NOMO-1 (cell line): ENCODE measurements around the gene PRR15.

ENCODE experiments used
- DNase-seq, 2 experiments: peaks; one replicate each; lab custom pipeline; 2025; ENCODE audit not compliant: unreplicated experiment in 2 of 2; lab: John Stamatoyannopoulos, UW

Gene PRR15

GRCh38 chr7:29567174-29567573 is 3.5 kb downstream of the PRR15 start:
- no peak for DNase-seq

- peak; percentile 23 to 36 for DNase-seq
These were observed 6.0 kb downstream of the PRR15 start for GRCh38 chr7:29569648-29570047.

DNA sequence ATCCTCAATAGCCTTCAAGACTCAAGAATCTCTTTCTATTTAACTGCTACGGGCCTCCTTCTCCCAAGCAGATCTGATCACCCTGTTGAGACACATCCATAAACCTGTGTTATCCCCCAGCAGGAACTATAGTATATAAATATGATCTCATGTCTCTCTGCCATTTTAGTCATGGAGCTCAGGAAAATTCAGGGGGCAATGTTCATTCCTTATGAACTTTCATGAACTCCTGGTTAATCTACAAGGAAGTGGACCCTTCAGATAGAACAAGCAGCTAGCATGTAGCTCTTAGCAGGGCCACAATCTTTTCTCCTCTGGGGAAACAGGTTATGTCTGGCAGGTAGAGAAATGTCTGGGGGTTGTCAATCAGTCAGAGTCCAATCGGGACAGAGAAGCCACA is 8.9 kb downstream of the PRR15 start:
- no peak for DNase-seq

GRCh38 chr7:29573567-29573966 is 9.9 kb downstream of the PRR15 start:
- no peak for DNase-seq

DNA sequence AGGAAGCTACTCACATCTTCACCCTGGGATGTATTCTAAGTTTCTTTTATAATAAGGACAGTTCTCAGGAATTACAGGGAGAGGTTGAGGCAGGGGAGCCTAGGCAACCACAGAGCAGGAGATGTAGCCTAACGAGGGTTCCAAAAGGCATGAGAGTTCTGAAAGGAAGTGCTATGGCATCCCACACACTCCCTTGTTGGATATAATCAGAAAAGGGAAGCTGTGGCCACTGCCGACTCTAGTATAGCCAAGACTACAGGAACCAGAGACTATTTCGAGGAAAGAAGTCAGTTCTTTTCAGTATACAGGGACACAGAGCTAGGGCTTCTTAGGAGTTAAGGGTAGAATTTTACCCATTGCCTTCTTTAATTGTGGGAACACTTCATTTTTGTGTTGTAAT is 11.0 kb downstream of the PRR15 start:
- DNase-seq = peak in 1 of 2 experiments; percentile 11

DNA sequence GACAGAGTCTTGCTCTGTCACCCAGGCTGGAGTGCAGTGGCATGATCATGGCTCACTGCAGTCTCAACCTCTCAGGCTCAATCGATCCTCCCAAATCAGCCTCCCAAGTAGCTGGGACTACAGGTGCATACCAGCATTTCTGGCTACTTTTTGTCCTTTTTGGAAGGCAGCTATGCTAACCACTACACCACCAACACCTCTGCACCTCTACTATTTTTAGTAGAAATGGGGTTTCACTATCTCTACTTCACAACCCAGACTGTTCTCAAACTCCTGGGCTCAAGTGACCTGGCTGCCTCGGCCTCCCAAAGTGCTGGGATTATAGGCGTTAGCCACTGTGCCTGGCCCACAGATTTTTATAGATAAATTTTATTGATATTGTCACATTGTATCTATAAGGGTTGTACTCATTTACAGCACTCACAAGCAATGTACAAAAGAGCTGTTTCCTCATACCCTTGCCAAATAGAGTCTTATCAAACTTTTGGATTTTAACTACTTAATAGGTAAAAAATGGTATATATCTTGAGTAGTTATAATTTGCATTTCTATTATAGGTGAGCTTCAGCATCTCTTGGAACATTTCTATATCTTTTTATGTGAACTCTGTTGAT is 23.7 kb downstream of the PRR15 start:
- no peak for DNase-seq

- DNase-seq = no peak
These were observed 24.6 kb downstream of the PRR15 start for GRCh38 chr7:29588212-29588611.

DNA sequence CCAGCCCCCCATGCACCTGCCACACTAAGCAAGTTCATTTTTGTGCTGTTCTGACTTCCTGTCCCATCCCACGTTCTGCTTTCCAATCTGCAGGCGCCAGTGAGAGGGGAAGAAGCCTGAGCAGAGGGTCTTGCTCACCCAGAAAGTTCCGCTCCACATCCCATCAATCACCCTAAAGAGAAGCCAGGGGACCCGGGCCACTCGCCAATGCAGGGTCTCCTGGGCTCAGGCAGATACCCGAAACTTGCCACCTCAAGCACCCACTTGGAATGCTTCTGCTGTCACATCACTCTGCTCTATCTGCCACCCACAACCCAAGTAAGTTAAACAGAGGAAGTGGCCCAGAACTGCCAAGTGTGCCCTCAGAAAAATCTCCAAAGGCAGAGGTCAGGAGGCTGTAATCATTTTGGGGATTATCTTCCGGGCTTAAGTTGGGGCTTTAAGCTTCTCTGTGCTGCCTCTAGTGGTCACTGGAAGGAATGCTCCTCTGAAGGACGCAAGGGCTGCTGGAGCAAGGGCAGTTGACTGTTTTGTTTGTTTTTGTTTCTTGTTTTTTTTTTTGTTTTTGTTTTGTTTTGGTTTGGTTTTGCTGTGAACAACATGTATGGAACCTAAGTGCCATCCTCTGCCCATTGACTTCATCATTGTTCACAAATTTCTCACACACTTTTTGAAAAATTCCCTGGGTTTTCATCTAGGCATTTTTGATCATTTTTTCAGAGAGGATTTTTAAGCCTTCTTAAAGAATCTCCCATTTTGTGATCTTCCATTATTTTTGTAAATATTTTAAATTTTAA is 25.5 kb downstream of the PRR15 start:
- peak; percentile 57 to 61 for DNase-seq

DNA sequence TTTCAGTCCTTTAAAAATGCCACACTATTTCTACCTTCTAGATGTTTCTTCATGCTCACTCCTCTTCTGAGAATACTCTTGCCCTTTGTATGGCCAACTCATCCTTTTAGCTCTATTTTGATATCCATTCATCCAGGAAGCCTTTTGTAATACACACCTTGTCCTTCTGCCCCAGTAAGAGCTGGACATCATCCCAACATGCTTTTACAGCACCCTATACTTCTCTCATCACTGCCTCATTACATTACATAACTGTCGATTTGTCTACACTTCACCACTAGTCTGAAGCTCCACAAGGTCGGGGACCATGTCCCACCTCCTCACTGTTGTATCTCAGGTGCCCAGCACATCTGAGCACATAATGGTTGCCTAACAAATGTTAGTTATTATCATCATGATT is 29.2 kb downstream of the PRR15 start:
- DNase-seq = no peak

DNA sequence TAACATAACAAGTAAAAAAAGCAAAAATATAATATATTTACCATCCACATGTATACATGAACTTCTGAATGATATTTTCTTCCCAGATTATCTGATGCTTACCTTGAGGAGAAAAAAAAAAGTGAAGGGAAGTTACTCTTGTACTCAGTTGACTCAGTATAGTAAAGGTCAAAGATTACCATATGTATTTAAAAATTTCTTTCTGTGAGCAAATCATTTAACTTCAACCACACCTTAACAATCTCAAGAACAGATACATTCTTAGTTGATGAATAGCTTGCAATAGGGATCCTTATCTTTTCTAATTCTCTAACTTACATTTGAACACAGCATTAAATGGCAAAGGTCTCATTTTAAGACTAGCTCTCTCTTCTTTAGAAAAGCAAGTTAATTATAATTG is 29.8 kb downstream of the PRR15 start:
- no peak for DNase-seq

DNA sequence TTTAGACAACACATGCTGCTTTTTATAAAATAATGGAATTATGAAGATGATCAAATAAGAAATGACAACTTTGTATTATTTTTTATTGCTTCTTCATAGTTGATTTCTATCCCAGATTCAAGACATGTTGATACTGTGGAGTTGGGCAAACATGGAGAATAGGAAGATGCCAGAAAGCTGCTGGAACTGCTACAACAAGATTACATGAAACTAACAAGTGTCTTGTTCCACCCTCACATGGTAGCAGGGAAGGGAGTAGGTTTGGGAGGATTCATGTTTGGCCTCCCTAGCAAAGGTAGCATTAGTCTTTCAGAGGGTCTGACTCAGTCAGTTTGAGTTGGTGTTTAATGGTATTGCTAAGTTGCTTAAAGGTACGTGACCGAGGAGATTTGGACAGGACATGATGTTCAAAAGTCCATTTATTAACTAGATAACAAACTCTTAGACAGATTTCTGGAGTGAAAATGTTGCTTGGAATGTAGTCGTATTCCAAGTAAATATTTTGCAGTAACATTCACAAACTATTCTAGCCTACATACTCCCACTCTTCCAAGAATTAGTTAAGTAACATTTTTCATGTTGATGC is 33.1 kb downstream of the PRR15 start:
- DNase-seq = no peak

- DNase-seq = no peak
These were observed 33.6 kb downstream of the PRR15 start for GRCh38 chr7:29597266-29597665.

- no peak for DNase-seq
These were observed 34.5 kb downstream of the PRR15 start for GRCh38 chr7:29598137-29598536.

DNA sequence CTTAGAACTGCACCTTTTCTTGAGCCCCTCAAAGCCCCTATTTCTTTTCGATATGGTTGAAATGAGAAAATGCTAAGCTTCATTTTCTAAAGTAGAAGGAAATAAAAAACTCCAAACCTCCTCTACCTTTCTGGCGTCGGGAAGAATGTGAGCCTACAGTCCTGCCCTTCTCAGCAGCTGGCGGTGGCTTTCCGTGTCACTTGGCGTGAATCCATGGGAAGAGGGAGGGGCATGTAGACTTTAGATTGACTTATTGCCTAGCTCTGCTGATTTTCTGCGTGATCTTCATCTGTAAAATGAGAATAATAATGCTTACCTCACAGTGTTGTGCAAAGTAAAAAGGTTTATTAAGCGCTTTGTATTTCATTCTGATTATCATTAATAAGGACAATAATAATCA is 35.0 kb downstream of the PRR15 start:
- DNase-seq = no peak

- DNase-seq = no peak
These were observed 35.4 kb downstream of the PRR15 start for GRCh38 chr7:29599026-29599425.

DNA sequence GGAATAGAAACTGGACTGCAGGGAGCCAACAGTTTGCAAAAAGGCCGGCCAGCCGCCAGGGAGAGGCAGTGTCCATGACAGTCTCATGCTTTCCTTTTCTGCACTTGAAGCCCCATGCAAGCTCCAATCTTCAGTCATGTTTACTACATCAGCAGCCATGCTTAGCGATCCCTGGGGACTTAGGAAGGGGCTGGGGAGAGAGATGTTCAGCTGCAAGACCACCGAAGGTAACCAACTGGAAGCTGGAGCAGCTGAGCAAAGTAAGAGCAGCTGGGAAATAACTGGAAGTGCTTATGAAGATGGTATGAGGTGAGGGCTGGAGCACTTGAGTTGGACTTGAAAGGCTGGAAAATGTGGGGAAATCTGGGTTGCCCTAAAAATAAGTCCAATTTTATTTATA is 37.0 kb downstream of the PRR15 start:
- DNase-seq = no peak

- no peak for DNase-seq
These were observed 40.4 kb downstream of the PRR15 start for GRCh38 chr7:29604052-29604451.

DNA sequence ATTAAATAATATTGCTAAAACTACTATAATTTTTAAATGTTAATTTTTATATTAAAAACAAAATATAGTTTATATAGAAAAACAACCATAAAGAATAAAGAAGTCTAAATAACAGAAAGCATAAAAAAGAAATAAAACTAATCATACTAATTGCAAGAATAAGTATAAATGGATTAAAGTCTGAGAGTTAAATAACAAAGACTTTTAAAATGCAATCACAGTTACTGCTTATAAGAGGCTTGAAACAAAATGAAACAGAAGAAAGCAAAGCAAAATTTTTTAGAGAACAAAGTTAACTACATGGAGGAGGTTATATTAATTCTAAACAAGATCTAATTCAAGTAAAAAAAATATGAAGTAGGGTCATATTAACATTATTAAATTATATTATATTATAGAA is 41.1 kb downstream of the PRR15 start:
- no peak for DNase-seq

DNA sequence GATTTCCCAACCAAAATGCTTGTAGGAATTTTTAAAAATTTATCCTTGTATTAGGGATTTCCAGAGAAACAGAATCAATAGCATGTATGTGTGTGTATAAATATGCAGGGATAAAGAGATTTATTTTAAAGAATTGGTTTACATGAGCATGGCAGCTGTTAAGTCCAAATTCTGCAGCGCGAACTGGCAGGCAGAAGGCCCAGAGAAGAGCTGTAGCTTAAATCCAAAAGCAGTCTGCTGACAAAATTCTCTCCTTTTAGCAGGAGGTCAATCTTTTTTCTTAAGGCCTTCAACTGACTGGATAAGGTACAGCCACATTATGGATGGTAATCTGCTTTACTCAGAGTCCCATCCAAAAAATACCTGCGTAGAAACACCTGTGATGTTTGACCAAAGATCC is 42.0 kb downstream of the PRR15 start:
- DNase-seq = no peak

- no peak for DNase-seq
These were observed 42.7 kb downstream of the PRR15 start for GRCh38 chr7:29606287-29606721.

DNA sequence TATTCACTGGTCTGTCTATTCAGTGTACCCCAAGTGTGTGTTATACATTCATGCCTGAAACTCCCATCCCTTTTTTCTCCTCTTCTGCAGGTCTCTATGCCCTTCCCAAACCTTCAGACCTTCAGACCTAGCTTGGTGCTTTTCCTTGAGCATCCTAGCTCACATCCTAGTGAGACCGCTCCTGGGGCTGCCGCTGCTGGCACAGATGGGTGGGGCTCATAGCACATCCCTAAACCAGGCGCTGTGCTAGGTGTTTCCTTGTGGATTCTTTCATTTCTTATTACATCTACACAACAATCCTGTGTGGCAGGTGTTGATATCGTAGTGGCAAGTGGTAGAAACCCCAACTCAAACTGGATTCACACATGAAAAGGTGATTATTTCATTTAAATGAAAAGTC is 43.2 kb downstream of the PRR15 start:
- no peak for DNase-seq

- DNase-seq = no peak
These were observed 43.6 kb downstream of the PRR15 start for GRCh38 chr7:29607259-29607658.
